Activated naive CD4-positive, alpha-beta T cell (primary cell): Measurements from ENCODE around the gene VSTM2B.
"Not testable (repeated sequence)": the region's sequence is repeated elsewhere in the genome, so short reads cannot be mapped to it uniquely, and the experiment has no call there.

Source experiments
- DNase-seq, 4 experiments: peaks; one replicate each; lab custom pipeline; 2025; lab: John Stamatoyannopoulos, UW

Gene VSTM2B

DNA sequence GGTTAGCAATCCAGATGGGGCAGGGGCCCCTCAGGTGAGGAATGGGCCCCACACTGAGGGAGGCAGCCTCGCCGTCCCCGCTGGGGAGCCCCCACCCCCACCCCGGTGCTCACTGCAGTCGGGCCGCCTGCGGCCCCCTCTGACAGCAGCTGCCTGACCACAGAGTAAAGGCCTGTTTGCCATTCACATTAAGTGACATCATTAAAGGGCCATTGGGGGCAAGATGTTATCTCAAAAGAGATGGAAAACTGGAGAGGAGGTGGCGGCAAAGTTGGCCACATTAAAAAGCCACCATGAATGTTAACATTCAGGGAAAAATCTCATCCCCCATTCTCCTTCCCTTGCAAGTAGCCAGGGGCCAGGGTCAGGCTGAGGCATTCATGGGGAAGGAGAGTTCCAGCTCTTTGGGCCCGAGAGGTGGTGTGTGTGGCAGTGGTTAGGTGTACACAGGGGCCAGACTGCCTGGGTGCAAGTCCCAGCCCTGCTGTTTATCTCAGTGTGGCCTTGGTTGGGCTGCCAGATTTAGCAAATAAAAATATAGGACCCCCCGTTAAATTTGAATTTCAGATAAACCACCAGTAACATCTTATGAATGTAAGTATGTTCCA, 20.9 kb downstream of the VSTM2B start:
- DNase-seq = no peak

GRCh38 chr19:29547361-29547960, 21.7 kb downstream of the VSTM2B start:
- DNase-seq = no peak

- no peak for DNase-seq
Observed at GRCh38 chr19:29547981-29548380, 22.2 kb downstream of the VSTM2B start.

DNA sequence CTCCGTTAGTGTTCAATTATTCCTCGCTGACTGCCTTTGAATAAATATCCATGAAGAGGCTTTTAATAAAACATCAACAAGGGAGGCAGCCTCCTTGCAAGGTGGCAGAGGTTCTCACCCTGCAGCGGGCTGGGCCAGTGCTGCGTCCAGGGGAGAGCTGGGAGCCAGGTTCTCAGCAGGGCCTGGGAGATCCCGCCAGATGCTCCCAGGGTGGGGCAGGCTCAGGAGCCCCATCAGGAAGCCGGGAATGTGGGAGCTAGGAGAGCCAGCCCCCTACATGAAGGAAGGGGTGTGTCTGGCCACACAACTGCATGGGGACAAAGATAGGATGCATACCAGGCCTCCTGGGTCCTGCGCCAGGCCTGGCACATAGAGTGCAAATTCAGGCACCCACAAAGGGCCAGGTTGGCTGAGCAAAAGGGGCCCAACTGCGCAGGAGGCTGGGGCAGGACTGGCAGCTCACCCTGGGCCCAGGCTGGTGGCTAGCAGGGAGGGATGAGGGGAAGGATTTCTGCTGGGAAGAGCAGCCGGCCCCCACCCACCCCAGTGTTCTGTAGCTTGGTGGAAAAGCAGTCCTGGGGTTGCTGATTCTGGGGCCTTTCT, 22.8 kb downstream of the VSTM2B start:
- no peak for DNase-seq

DNA sequence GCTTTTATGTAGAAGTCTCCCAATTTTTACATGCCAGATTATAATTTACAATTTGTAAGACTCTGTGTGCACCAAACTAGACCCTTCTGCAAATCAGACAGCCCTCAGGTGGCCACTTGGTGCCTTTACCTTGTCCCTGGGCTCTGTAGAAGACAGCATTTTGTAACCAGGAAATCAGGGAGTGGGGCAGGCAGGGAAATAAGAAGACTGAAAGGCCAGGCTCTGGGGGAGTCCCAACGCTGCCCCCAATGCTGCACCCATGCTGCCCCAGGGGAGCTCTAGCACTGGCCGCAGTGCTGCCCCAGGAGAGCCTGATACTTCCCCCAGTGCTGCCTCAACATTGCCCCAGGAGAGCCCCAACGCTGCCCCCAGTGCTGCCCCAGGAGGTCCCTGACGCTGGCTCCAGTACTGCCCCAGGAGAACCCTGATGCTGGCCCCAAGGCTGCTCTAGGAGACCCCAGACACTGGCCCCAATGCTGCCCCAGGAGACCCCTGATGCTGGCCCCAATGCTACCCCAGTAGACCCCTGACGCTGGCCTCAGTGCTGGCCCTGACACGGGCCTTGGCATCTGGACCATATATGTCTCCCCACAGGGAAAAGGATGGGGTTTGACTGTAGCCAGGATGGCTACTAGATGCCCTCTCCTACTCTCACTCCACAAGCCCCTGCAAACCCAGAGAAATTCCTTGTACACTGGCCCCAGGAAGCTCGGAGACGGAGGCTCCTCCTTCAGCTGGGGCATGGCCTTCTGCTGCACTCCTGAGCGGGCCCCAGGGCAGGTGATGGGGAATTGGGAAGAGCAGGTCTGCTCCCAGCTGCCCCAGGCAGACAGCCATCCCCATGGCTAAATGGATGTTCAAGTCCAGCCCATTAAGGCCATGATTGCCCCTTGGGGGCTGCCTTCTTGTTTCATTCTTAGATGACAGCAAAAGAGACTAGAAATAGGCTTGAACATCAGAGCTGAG, 23.6 kb downstream of the VSTM2B start:
- no peak for DNase-seq

GRCh38 chr19:29550896-29551295, 25.1 kb downstream of the VSTM2B start:
- no peak for DNase-seq

GRCh38 chr19:29551774-29552173, 26.0 kb downstream of the VSTM2B start:
- no peak for DNase-seq

GRCh38 chr19:29552454-29553280, 26.9 kb downstream of the VSTM2B start:
- DNase-seq = no peak

DNA sequence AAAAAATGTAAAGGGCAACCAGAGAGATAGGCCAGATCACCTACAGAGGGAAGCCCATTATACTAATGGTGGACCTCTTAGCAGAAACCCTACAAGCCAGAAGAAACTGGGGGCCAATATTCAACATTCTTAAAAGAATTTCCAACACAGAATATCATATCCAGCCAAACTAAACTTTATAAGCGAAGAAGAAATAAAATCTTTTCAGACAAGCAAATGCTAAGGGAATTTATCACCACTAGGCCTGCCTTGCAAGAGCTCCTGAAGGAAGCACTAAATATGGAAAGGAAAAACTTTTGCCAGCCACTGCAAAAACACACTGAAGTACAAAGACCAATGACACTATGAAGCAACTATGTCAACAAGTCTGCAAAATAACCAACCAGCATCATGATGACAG, 28.4 kb downstream of the VSTM2B start:
- no peak for DNase-seq

DNA sequence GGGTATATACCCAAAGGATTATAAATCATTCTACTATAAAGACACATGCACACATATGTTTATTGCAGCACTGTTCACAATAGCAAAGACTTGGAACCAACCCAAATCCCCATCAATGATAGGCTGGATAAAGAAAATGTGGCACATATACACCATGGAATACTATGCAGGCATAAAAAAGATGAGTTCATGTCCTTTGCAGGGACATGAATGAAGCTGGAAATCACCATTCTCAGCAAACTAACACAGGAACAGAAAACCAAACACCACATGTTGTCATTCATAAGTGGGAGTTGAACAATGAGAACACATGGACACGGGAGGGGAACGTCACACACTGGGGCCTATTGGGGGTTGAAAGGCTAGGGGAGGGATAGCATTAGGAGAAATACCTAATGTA, 33.3 kb downstream of the VSTM2B start:
- not testable (repeated sequence) for DNase-seq

DNA sequence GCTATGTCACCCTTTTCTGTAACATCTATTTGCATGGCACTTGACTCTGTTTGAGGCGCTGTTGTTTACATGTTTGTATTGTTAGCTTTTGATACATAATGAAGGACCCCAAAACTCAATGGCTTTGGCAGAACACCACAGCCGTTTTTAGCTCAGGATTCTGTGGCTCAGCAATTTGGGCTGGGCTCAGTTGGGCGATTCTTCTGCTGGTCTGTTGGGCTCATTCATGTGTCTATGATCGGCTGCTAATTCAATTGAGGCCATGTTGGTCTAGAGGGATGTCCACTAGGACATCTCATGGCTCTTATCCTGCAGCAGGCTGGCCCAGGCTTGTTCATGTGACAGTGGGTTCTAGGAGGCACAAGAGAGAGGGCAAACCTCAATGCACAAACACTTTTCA, 33.9 kb downstream of the VSTM2B start:
- DNase-seq = no peak

GRCh38 chr19:29560313-29561075, 34.7 kb downstream of the VSTM2B start:
- DNase-seq = no peak

DNA sequence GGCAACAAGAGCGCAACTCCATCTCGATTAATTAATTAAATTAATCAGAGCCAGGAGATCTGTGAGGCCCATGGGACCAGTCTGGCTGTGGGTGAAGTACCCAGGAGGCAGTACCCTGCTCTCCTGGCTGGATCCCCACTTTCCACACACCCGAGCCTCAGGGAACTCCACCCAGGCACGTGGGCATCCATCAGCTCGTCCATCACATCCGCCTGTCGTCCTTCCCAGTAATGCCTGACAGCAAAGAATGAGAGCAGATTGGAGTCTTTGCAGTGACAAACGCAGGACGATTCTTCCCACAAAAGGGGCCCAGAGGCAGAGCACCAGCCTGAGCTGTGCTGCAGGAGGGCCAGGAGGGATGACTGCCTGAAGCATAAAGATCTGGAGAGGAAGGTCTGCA, 35.8 kb downstream of the VSTM2B start:
- no peak for DNase-seq

DNA sequence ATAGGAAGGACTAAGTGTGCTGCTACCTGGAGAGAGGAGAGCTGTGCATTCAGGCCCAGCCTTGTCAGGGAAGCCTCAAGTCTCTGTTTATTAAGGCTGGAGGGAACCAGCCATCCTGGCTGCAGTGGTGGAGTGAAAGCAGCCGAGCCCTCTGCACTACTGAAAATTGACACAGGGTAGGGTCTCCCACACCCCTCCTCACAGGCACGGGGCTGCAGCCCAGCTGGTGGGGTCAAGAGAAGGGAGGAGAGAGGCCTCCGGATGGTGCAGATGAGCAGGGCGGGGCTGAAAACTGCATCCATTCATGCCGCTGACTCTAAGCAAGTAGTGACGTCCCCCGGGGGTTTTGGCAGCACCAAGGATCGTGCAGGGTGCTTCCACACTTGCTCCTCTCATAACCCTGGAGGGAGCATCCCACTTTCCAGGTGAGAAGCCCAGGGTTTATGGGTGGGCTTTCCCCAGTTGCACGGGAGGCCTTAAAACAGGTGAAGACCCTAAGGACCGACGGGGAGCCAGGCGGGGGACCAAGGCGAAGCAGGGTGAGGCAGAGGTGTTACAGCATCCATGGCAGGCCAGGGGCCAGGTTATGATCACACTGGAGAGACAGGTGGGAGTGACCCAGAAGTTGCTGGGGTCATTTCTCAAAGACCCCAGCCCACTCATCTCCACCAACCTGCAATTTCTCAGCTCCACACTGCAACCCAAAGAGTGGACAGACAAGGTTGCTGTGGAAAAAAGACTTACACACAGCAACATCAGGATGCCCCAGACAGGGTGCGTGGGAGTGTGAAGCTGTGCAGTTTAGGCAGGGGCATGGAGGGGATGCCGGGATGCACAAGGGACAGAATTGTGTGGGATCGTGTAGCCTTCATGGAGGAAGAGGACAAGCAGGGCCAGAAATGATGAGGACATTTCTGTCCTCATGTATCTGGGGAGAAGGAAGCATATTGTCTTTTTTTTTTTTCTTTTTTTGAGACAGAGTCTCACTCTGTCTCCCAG, 36.8 kb downstream of the VSTM2B start:
- no peak for DNase-seq

GRCh38 chr19:29563486-29564101, 37.8 kb downstream of the VSTM2B start:
- no peak for DNase-seq

DNA sequence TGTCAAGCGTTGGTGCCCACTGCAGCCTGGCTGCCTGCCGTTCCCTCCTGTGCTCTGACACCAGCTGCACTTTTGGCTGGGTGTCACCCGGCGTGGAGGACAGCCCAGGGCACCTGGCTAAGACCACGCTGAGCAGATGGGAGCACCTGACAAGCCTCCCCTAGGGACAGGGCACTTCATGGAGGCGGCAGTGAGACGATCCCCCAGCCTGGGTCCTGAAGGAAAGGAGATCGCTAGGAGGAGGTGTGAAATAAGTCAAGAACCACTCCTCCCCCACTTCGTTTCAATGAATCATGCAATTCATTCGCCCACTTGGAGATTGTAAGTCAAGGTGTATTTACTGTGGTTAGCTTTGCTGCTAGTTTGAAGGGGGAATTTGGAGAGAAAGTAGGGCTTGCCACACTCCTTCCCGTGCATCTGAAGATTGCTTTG, 38.8 kb downstream of the VSTM2B start:
- no peak for DNase-seq

GRCh38 chr19:29565171-29565570, 39.4 kb downstream of the VSTM2B start:
- no peak for DNase-seq

DNA sequence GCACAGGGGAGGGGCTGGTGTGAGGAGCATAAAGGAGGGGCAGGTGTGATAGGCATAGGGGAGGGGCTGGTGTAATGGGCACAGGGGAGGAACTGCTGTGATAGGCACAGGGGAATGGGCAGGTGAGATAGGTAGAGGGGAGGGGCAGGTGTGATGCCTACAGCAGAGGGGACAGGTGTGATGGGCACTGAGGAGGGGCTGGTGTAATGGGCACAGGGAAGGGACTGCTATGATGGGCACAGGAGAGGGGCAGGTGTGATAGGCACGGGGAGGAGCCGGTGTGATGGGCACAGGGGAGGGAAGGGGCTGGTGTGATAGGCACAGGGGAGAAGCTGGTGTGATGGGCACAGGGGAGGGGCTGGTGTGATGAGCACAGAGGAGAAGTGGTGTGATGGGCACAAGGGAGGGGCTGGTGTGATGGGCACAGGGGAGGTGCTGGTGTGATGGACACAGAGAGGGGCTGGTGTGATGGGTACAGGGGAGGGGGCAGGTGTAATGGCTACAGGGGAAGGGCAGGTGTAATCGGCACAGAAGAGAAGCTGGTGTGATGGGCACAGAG, 40.8 kb downstream of the VSTM2B start:
- no peak for DNase-seq
